Peyer's patch (tissue), 4 donors: ENCODE results near the gene TBXT.
"Not testable (repeated sequence)": the region's sequence is repeated elsewhere in the genome, so short reads cannot be mapped to it uniquely, and the experiment has no call there.

ENCODE experiments used
- POLR2A ChIP-seq, 2 donors: fragments of 450-650 bp; IDR thresholded peaks; one replicate each; pipeline ENCODE4 v1.5.1; 2017; ENCODE audit warnings: antibody characterized with exemption in 2 of 2, mild to moderate bottlenecking in 2 of 2, moderate library complexity in 2 of 2
- TF ChIP-seq, protein P1 (sequence below), 6 experiments: fragments of 450-650 bp in 4 of 6; fragments of 200-600 bp in 2 of 6; sonication (generic) in 1 of 6; IDR thresholded peaks; one replicate each; pipeline ENCODE4 v1.5.1; 2017 to 2019; ENCODE audit warnings: antibody characterized with exemption in 6 of 6, mild to moderate bottlenecking in 3 of 6, moderate library complexity in 1 of 6

DNA sequence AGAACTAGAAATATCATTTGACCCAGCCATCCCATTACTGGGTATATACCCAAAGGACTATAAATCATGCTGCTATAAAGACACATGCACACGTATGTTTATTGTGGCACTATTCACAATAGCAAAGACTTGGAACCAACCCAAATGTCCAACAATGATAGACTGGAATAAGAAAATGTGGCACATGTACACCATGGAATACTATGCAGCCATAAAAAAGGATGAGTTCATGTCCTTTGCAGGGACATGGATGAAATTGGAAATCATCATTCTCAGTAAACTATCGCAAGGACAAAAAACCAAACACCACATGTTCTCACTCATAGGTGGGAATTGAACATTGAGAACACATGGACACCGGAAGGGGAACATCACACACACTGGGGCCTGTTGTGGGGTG is 7.4 kb upstream of the TBXT start:
- TF ChIP-seq, protein P1, sequence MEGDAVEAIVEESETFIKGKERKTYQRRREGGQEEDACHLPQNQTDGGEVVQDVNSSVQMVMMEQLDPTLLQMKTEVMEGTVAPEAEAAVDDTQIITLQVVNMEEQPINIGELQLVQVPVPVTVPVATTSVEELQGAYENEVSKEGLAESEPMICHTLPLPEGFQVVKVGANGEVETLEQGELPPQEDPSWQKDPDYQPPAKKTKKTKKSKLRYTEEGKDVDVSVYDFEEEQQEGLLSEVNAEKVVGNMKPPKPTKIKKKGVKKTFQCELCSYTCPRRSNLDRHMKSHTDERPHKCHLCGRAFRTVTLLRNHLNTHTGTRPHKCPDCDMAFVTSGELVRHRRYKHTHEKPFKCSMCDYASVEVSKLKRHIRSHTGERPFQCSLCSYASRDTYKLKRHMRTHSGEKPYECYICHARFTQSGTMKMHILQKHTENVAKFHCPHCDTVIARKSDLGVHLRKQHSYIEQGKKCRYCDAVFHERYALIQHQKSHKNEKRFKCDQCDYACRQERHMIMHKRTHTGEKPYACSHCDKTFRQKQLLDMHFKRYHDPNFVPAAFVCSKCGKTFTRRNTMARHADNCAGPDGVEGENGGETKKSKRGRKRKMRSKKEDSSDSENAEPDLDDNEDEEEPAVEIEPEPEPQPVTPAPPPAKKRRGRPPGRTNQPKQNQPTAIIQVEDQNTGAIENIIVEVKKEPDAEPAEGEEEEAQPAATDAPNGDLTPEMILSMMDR (IDR thresholded peaks at IDR 0.05), result not testable (repeated sequence)
- TF ChIP-seq POLR2A (IDR thresholded peaks at IDR 0.05), result not testable (repeated sequence)
